ENCODE measurements around the gene MED17. TPM values are rescaled to one million over a fixed set of nuclear protein-coding genes. Genes with fewer than 3 reads are reported as not detected.
A peak's percentile ranks its signal among the peaks of the same experiment; 100 is the strongest.

The MED17 gene
- total and polyA plus RNA-seq, 2 of the 13 experiments (the other 11 are each of a cell fraction or from before 2014, with no cell fraction given): 23.1 to 37.0 TPM

- TF ChIP-seq DDIT3 (CRISPR knock-in tag; IDR thresholded peaks at IDR 0.05) (no peak), ZNF570 (CRISPR knock-in tag; IDR thresholded peaks at IDR 0.05; ENCODE audit: borderline replicate concordance) (no peak), ZFAT (CRISPR knock-in tag; conservative IDR thresholded peaks at IDR 0.05) (no peak), KDM6A (CRISPR knock-in tag; IDR thresholded peaks at IDR 0.05; ENCODE audit: low read depth) (no peak), TERF1 (CRISPR knock-in tag; IDR thresholded peaks at IDR 0.05) (no peak), NAIF1 (CRISPR knock-in tag; IDR thresholded peaks at IDR 0.05; ENCODE audit: borderline replicate concordance) (peak; percentile 60; the same call in 1 of the 2 replicates), RFXAP (CRISPR knock-in tag; IDR thresholded peaks at IDR 0.05; ENCODE audit: borderline replicate concordance) (peak; percentile 77), ZFYVE20 (CRISPR knock-in tag; IDR thresholded peaks at IDR 0.05; ENCODE audit: borderline replicate concordance, low read depth) (no peak), TFDP1 (CRISPR knock-in tag; IDR thresholded peaks at IDR 0.05; ENCODE audit: borderline replicate concordance) (peak; percentile 62; the same call in 1 of the 2 replicates), ZBTB46 (CRISPR knock-in tag; IDR thresholded peaks at IDR 0.05; ENCODE audit: borderline replicate concordance) (no peak), PITX1 (CRISPR knock-in tag; IDR thresholded peaks at IDR 0.05) (0 out of 2 replicates have a peak, but pooled peaks have one; percentile 42), KDM4B (CRISPR knock-in tag; IDR thresholded peaks at IDR 0.05) (peak; percentile 83), ZNF615 (CRISPR knock-in tag; IDR thresholded peaks at IDR 0.05; ENCODE audit: borderline replicate concordance) (peak; percentile 89), KDM3A (CRISPR knock-in tag; IDR thresholded peaks at IDR 0.05; ENCODE audit: low read depth) (peak; percentile 37), JUNB (CRISPR knock-in tag; IDR thresholded peaks at IDR 0.05; ENCODE audit: borderline replicate concordance) (no peak; the same call in 1 of the 2 replicates), ARNTL (CRISPR knock-in tag; IDR thresholded peaks at IDR 0.05) (peak; percentile 27; the same call in 1 of the 2 replicates), SALL1 (CRISPR knock-in tag; IDR thresholded peaks at IDR 0.05) (peak; percentile 79), ZNF232 (CRISPR knock-in tag; IDR thresholded peaks at IDR 0.05; ENCODE audit: borderline replicate concordance) (peak; percentile 18; the same call in 1 of the 2 replicates), ZNF746 (CRISPR knock-in tag; IDR thresholded peaks at IDR 0.05) (no peak), HHEX (CRISPR knock-in tag; IDR thresholded peaks at IDR 0.05) (0 out of 2 replicates have a peak, but pooled peaks have one; percentile 22), ZNF225 (CRISPR knock-in tag; IDR thresholded peaks at IDR 0.05) (peak; percentile 30; the same call in 1 of the 2 replicates), GPN1 (CRISPR knock-in tag; IDR thresholded peaks at IDR 0.05; ENCODE audit: borderline replicate concordance) (no peak), ATF1 (CRISPR knock-in tag; IDR thresholded peaks at IDR 0.05) (peak; percentile 27; the same call in 1 of the 2 replicates), ASH2L (IDR thresholded peaks at IDR 0.05; ENCODE audit: insufficient read length, low read depth, low read length) (peak; percentile 92)
These were observed 42.8 kb upstream of the MED17 start, which contains the start of the genes C11orf54 and TAF1D (continued) for GRCh38 chr11:93741094-93741881.

Measured in HepG2 (cell line).